CMK (cell line): ENCODE data around the gene MLEC.

Source experiments
- DNase-seq: peaks from one replicate; pipeline ENCODE4 v3.0.0-alpha.2; 2010; ENCODE audit warnings: low read depth

The MLEC gene

GRCh38 chr12:120693848-120694247, 6.9 kb downstream of the MLEC start:
- DNase-seq, result no peak

- DNase-seq, result no peak
Measured at GRCh38 chr12:120696626-120697025, 9.7 kb downstream of the MLEC start.

GRCh38 chr12:120697344-120697743, 10.4 kb downstream of the MLEC start:
- no peak for DNase-seq

GRCh38 chr12:120698665-120699064, 11.7 kb downstream of the MLEC start:
- no peak for DNase-seq

GRCh38 chr12:120699553-120699952, 12.6 kb downstream of the MLEC start:
- DNase-seq, result no peak

GRCh38 chr12:120700886-120701285, 13.9 kb downstream of the MLEC start:
- DNase-seq, result no peak

- DNase-seq, result no peak
Measured at GRCh38 chr12:120702637-120703036, 15.7 kb downstream of the MLEC start.

- DNase-seq, result no peak
Measured at GRCh38 chr12:120703311-120703942, 16.5 kb downstream of the MLEC start.

GRCh38 chr12:120705618-120706017, 18.7 kb downstream of the MLEC start:
- no peak for DNase-seq

GRCh38 chr12:120706029-120706428, 19.1 kb downstream of the MLEC start:
- DNase-seq, result no peak

- no peak for DNase-seq
Measured at GRCh38 chr12:120708651-120709050, 21.7 kb downstream of the MLEC start.

- DNase-seq, result no peak
Measured at GRCh38 chr12:120710031-120710804, 23.3 kb downstream of the MLEC start, which contains the start of gene UNC119B. TSS of gene UNC119B (plus strand) at chr12:120710458. CDS start at chr12:120710475, 17 bp downstream.

- no peak for DNase-seq
Measured at GRCh38 chr12:120710805-120711296, 23.9 kb downstream of the MLEC start.

- DNase-seq, result no peak
Measured at GRCh38 chr12:120711411-120711810, 24.5 kb downstream of the MLEC start.

GRCh38 chr12:120712610-120713009, 25.7 kb downstream of the MLEC start:
- no peak for DNase-seq

- DNase-seq, result peak; percentile 72
Measured at GRCh38 chr12:120713861-120714482, 27.0 kb downstream of the MLEC start.

GRCh38 chr12:120718055-120718454, 31.1 kb downstream of the MLEC start:
- DNase-seq, result no peak

GRCh38 chr12:120719072-120719471, 32.1 kb downstream of the MLEC start:
- no peak for DNase-seq

GRCh38 chr12:120719496-120720233, 32.7 kb downstream of the MLEC start:
- DNase-seq, result peak; percentile 34

- peak; percentile 47 for DNase-seq
Measured at GRCh38 chr12:120720234-120720986, 33.5 kb downstream of the MLEC start.

- no peak for DNase-seq
Measured at GRCh38 chr12:120720987-120721801, 34.2 kb downstream of the MLEC start.
